HCT116 (cell line): ENCODE data around the gene YTHDC2. TPM values are rescaled to one million over a fixed set of nuclear protein-coding genes. Genes with fewer than 3 reads are reported as not detected.
A peak's percentile ranks its signal among the peaks of the same experiment; 100 is the strongest.

Experiments
- ATAC-seq: fragments of 200-7000 bp; cut with Tn5 transposase; 2 replicates; pipeline ENCODE4 v1.9.1; 2020; ENCODE audit warnings: mild to moderate bottlenecking, moderate library complexity
- BruUV-seq: library from RNA; stranded (reverse); fragments of 400-500 nt; replicated peaks from 2 replicates; lab custom pipeline; 2021; lab: Mats Ljungman, UMichigan
- CTCF ChIA-PET: fragments of 300-600 bp; sonication (Branson Sonifier 250); formaldehyde crosslinking; loops from one replicate; lab custom pipeline; 2021; ENCODE audit warnings: antibody characterized with exemption; lab: Charles Lee
- POLR2A ChIA-PET: fragments of 300-600, 350-600 bp; sonication (Branson Sonifier 250); formaldehyde crosslinking; loops from one replicate; lab custom pipeline; 2021; ENCODE audit warnings: antibody characterized with exemption; lab: Charles Lee
- RAD21 ChIA-PET, 2 experiments: fragments of 300-600 bp; sonication (Branson Sonifier 250); formaldehyde crosslinking; loops; one replicate each; lab custom pipeline; 2023; ENCODE audit warnings: low total read pairs in 2 of 2; ENCODE audit not compliant: uncharacterized antibody in 2 of 2, unreplicated experiment in 2 of 2, low non-redundant PET in 1 of 2; lab: Charles Lee
- DNase-seq: peaks from one replicate; pipeline ENCODE4 v3.0.0-alpha.2; 2010; ENCODE audit warnings: low read depth, low spot score
- H2AFZ ChIP-seq: fragments of 200-600 bp; shearing (Covaris generic), sonication (generic); 2 replicates; pipeline ENCODE4 v1.6.1; 2017; ENCODE audit warnings: low read depth, mixed run types, mixed read lengths, antibody characterized with exemption, low read length; ENCODE audit not compliant: poor library complexity, severe bottlenecking
- H3K27ac ChIP-seq: 2 replicates; pipeline ENCODE4 v1.5.1; 2012; ENCODE audit warnings: low read depth, low read length
- H3K27me3 ChIP-seq: fragments of 200-600 bp; sonication (generic); 2 replicates; pipeline ENCODE4 v1.6.1; 2016; ENCODE audit warnings: mixed run types, low read length, mixed read lengths; ENCODE audit not compliant: insufficient read depth
- H3K36me3 ChIP-seq, 2 experiments: fragments of 200-500 bp in 1 of 2; fragments of 200-600 bp in 1 of 2; sonication (Bioruptor generic) in 1 of 2; sonication (generic) in 1 of 2; 2 replicates each; pipeline versions ENCODE4 v1.5.1 to v1.6.1; 2014 to 2016; ENCODE audit warnings: low read length in 2 of 2, inconsistent platforms in 1 of 2, mixed read lengths in 1 of 2, mixed run types in 1 of 2; ENCODE audit not compliant: insufficient read depth in 2 of 2, control insufficient read depth in 1 of 2
- H3K4me1 ChIP-seq, 2 experiments: fragments of 200-600 bp in 1 of 2; sonication (generic) in 1 of 2; 2 replicates each; pipeline versions ENCODE4 v1.5.1 to v1.6.1; 2012 to 2017; ENCODE audit warnings: low read length in 2 of 2, inconsistent platforms in 1 of 2, mild to moderate bottlenecking in 1 of 2, mixed read lengths in 1 of 2, mixed run types in 1 of 2, moderate library complexity in 1 of 2; ENCODE audit not compliant: insufficient read depth in 2 of 2, control insufficient read depth in 1 of 2
- H3K4me2 ChIP-seq: fragments of 200-600 bp; sonication (generic); 2 replicates; pipeline ENCODE4 v1.6.1; 2017; ENCODE audit warnings: mixed run types, low read length, mixed read lengths
- H3K4me3 ChIP-seq, 2 experiments: fragments of 200-600 bp in 1 of 2; sonication (generic) in 1 of 2; replicated peaks in 1 of 2; 2 replicates each; pipeline ENCODE4 v1.5.1; 2011 to 2016; ENCODE audit warnings: low read length in 2 of 2, control low read depth in 1 of 2, low read depth in 1 of 2, mild to moderate bottlenecking in 1 of 2, mixed read lengths in 1 of 2, mixed run types in 1 of 2
- H3K79me2 ChIP-seq: fragments of 200-600 bp; sonication (generic); 2 replicates; pipeline ENCODE4 v1.6.1; 2017; ENCODE audit warnings: mild to moderate bottlenecking, mixed run types, low read length, moderate library complexity, mixed read lengths; ENCODE audit not compliant: insufficient read depth
- H3K9ac ChIP-seq: fragments of 200-600 bp; sonication (generic); 2 replicates; pipeline ENCODE4 v1.6.1; 2016; ENCODE audit warnings: low read length, mixed read lengths
- H3K9me2 ChIP-seq: fragments of 200-600 bp; sonication (generic), shearing (Covaris generic); 2 replicates; pipeline ENCODE4 v1.6.1; 2017; ENCODE audit warnings: mixed run types, mild to moderate bottlenecking, moderate library complexity; ENCODE audit not compliant: insufficient read depth
- H3K9me3 ChIP-seq, 2 experiments: fragments of 200-500 bp in 1 of 2; fragments of 200-600 bp in 1 of 2; sonication (Bioruptor generic) in 1 of 2; sonication (generic) in 1 of 2; 2 replicates each; pipeline ENCODE4 v1.6.1; 2014 to 2017; ENCODE audit warnings: low read length in 2 of 2, mixed read lengths in 2 of 2, inconsistent platforms in 1 of 2, low read depth in 1 of 2, mild to moderate bottlenecking in 1 of 2, mixed run types in 1 of 2, moderate library complexity in 1 of 2; ENCODE audit not compliant: control insufficient read depth in 1 of 2, insufficient read depth in 1 of 2
- H4K20me1 ChIP-seq: fragments of 200-600 bp; sonication (generic), shearing (Covaris generic); 2 replicates; pipeline ENCODE4 v1.6.1; 2017; ENCODE audit warnings: mixed run types, mild to moderate bottlenecking, moderate library complexity; ENCODE audit not compliant: insufficient read depth
- CBX3 ChIP-seq: IDR thresholded peaks from 2 replicates; pipeline ENCODE4 v1.6.1; 2012; ENCODE audit warnings: low read depth
- CEBPB ChIP-seq: IDR thresholded peaks from 2 replicates; pipeline ENCODE4 v1.6.1; 2012; ENCODE audit warnings: low read depth
- EGR1 ChIP-seq: IDR thresholded peaks from 2 replicates; pipeline ENCODE4 v1.6.1; 2012; ENCODE audit warnings: low read depth
- ELF1 ChIP-seq: IDR thresholded peaks from 2 replicates; pipeline ENCODE4 v1.6.1; 2012; ENCODE audit warnings: low read depth, borderline replicate concordance
- EZH2 ChIP-seq: fragments of 200-600 bp; sonication (generic); IDR thresholded peaks from 2 replicates; pipeline ENCODE4 v1.6.1; 2017; ENCODE audit warnings: antibody characterized with exemption, mixed run types
- EZH2phosphoT487 ChIP-seq: fragments of 200-600 bp; IDR thresholded peaks from 2 replicates; pipeline ENCODE4 v1.6.1; 2018; ENCODE audit warnings: antibody characterized with exemption, borderline replicate concordance
- JUND ChIP-seq: IDR thresholded peaks from 2 replicates; pipeline ENCODE4 v1.6.1; 2012
- POLR2A ChIP-seq: IDR thresholded peaks from 2 replicates; pipeline ENCODE4 v1.7.0; 2011; ENCODE audit warnings: borderline replicate concordance; ENCODE audit not compliant: insufficient read depth, insufficient read length; ENCODE audit errors: extremely low read depth
- POLR2AphosphoS5 ChIP-seq: IDR thresholded peaks from 2 replicates; pipeline ENCODE4 v1.6.1; 2011; ENCODE audit warnings: mild to moderate bottlenecking, low read depth, low read length, moderate library complexity
- RAD21 ChIP-seq: IDR thresholded peaks from 2 replicates; pipeline ENCODE4 v1.6.1; 2012; ENCODE audit warnings: low read depth, mild to moderate bottlenecking
- SIN3A ChIP-seq: IDR thresholded peaks from 2 replicates; pipeline ENCODE4 v1.6.1; 2012; ENCODE audit warnings: low read depth
- SP1 ChIP-seq: IDR thresholded peaks from 2 replicates; pipeline ENCODE4 v1.6.1; 2012; ENCODE audit warnings: low read depth
- SRF ChIP-seq: IDR thresholded peaks from 2 replicates; pipeline ENCODE4 v1.6.1; 2012; ENCODE audit warnings: low read depth
- TCF7L2 ChIP-seq: IDR thresholded peaks from 2 replicates; pipeline ENCODE4 v1.7.0; 2011; ENCODE audit warnings: borderline replicate concordance, inconsistent platforms; ENCODE audit not compliant: insufficient read depth, insufficient read length; ENCODE audit errors: extremely low read depth
- YY1 ChIP-seq: IDR thresholded peaks from 2 replicates; pipeline ENCODE4 v1.6.1; 2011; ENCODE audit warnings: low read length, low read depth, moderate library complexity, mild to moderate bottlenecking; ENCODE audit not compliant: insufficient replicate concordance; ENCODE audit errors: extremely low read depth
- ZFX ChIP-seq: fragments of 450-650 bp; IDR thresholded peaks from 2 replicates; pipeline ENCODE4 v1.6.1; 2017
- ZNF274 ChIP-seq: fragments of 200-500 bp; sonication (Bioruptor generic); IDR thresholded peaks from 2 replicates; pipeline ENCODE4 v1.6.1; 2014; ENCODE audit warnings: mild to moderate bottlenecking, low read depth, low read length, inconsistent platforms
- intact Hi-C: fragments of 100-400 bp; cut with micrococcal nuclease; formaldehyde crosslinking; loops from 2 replicates; pipeline ENCODE4 v1.10.0; 2022
- total RNA-seq: library from RNA; stranded (reverse); gene quantifications from one replicate; pipeline ENCODE4 v1.2.1, GENCODE V29; 2021; ENCODE audit not compliant: unreplicated experiment
- TF ChIP-seq, protein P1 (sequence below), 3 experiments: fragments of 200-600 bp in 1 of 3; sonication (generic) in 1 of 3; IDR thresholded peaks in 2 of 3; conservative IDR thresholded peaks in 1 of 3; 2 replicates each; pipeline ENCODE4 v1.5.1; 2012 to 2017; ENCODE audit warnings: low read depth in 2 of 3, low read length in 2 of 3, antibody characterized with exemption in 1 of 3, borderline replicate concordance in 1 of 3, control low read depth in 1 of 3, mild to moderate bottlenecking in 1 of 3, mixed read lengths in 1 of 3, mixed run types in 1 of 3, moderate library complexity in 1 of 3; ENCODE audit not compliant: insufficient read depth in 1 of 3
- TF ChIP-seq, protein P2 (sequence below): IDR thresholded peaks from 2 replicates; pipeline ENCODE4 v1.6.1; 2012
- TF ChIP-seq, protein P3 (sequence below): IDR thresholded peaks from 2 replicates; pipeline ENCODE4 v1.6.1; 2012
- TF ChIP-seq, protein P4 (sequence below): IDR thresholded peaks from 2 replicates; pipeline ENCODE4 v1.6.1; 2011; ENCODE audit warnings: mild to moderate bottlenecking, low read length, moderate library complexity; ENCODE audit not compliant: insufficient replicate concordance; ENCODE audit errors: extremely low read depth

The YTHDC2 gene
- total RNA-seq, 1 experiment from 2014 or later: 22.2 TPM

DNA sequence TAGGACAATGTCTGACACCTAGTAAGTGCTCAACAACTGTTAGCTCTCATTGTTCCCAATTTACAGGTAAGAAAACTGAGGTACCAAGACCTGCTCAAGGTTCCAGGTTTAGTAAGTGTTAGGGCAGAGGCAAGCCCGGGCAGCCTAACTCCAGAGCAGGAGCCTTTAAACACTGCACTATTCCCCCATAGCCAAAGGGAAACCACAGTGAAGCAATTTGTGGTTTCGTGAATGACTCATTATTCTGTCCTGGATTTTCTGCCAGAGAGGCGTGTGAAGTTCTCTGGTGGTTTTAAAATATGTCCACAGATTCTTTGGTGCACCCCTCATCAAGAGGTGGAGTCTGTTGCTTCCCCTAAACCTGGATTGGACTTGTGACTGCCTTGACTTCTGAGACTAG lies 24.2 kb upstream of the YTHDC2 start:
- 0 out of 2 replicates have a peak overlapping the region, but pooled peaks have one; percentile 58 for H3K9ac ChIP-seq
- no peaks in the 10 kb centered on the region for H3K36me3 ChIP-seq
- peak overlapping the region; percentile 98 for H3K4me2 ChIP-seq
- ChIA-PET RAD21 (interaction anchor here in 1 of 2 experiments (0.8 kb wide), 1 partner anchor 152 kb away, joined by 4 read pairs; no protein-coding TSS in a partner anchor), POLR2A (no interaction called here), CTCF (interaction anchor here (1.0 kb wide), 1 partner anchor 152 kb away, joined by 3 read pairs; no protein-coding TSS in a partner anchor)
- peak overlapping the region; percentile 72 to 74 for H3K4me3 ChIP-seq
- no peaks in the 10 kb centered on the region for H3K9me2 ChIP-seq
- ATAC-seq (peak; percentile 74), DNase-seq (peak; percentile 89)
- H3K27me3 ChIP-seq: no peaks in the 10 kb centered on the region
- intact Hi-C loops: loop anchor here (5.0 kb wide), 1 partner anchor 112 kb away; no protein-coding TSS in a partner anchor
- H3K9me3 ChIP-seq: peaks cover 0 to 15% of the 10 kb centered on the region in 2 experiments; a peak in 1 of 4 replicates
- peak overlapping the region; percentile 95 for H2AFZ ChIP-seq
- H3K79me2 ChIP-seq: no peaks in the 10 kb centered on the region
- BruUV-seq: no TSS peak
- H3K27ac ChIP-seq: peak overlapping the region; percentile 36; the same call in 1 of the 2 replicates
- no peaks in the 10 kb centered on the region for H4K20me1 ChIP-seq
- peaks cover 12 to 16% of the 10 kb centered on the region in 2 experiments for H3K4me1 ChIP-seq
- TF ChIP-seq SIN3A (peak; percentile 56), JUND (peak; percentile 96), POLR2AphosphoS5 (no peak), POLR2A (no peak), RAD21 (0 out of 2 replicates have a peak, but pooled peaks have one; percentile 13), ELF1 (no peak), EZH2 (no peak), CBX3 (peak; percentile 96), TCF7L2 (no peak), ZFX (no peak), EGR1 (peak; percentile 44; the same call in 1 of the 2 replicates), SP1 (peak; percentile 92), YY1 (peak; percentile 56), SRF (peak; percentile 66), EZH2phosphoT487 (no peak), ZNF274 (no peak), CEBPB (peak; percentile 96)
- TF ChIP-seq, protein P1, sequence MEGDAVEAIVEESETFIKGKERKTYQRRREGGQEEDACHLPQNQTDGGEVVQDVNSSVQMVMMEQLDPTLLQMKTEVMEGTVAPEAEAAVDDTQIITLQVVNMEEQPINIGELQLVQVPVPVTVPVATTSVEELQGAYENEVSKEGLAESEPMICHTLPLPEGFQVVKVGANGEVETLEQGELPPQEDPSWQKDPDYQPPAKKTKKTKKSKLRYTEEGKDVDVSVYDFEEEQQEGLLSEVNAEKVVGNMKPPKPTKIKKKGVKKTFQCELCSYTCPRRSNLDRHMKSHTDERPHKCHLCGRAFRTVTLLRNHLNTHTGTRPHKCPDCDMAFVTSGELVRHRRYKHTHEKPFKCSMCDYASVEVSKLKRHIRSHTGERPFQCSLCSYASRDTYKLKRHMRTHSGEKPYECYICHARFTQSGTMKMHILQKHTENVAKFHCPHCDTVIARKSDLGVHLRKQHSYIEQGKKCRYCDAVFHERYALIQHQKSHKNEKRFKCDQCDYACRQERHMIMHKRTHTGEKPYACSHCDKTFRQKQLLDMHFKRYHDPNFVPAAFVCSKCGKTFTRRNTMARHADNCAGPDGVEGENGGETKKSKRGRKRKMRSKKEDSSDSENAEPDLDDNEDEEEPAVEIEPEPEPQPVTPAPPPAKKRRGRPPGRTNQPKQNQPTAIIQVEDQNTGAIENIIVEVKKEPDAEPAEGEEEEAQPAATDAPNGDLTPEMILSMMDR (IDR thresholded peaks at IDR 0.05 in 2 of 3, conservative IDR thresholded peaks at IDR 0.05 in 1 of 3; ENCODE audit: borderline replicate concordance in 1 of 3, insufficient read depth in 1 of 3, low read depth in 2 of 3, low read length in 2 of 3): no peak
- TF ChIP-seq, protein P2, sequence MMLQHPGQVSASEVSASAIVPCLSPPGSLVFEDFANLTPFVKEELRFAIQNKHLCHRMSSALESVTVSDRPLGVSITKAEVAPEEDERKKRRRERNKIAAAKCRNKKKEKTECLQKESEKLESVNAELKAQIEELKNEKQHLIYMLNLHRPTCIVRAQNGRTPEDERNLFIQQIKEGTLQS: peak; percentile 80; the same call in 1 of the 2 replicates
- TF ChIP-seq, protein P3, sequence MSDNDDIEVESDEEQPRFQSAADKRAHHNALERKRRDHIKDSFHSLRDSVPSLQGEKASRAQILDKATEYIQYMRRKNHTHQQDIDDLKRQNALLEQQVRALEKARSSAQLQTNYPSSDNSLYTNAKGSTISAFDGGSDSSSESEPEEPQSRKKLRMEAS: peak; percentile 56; the same call in 1 of the 2 replicates
- TF ChIP-seq, protein P4, sequence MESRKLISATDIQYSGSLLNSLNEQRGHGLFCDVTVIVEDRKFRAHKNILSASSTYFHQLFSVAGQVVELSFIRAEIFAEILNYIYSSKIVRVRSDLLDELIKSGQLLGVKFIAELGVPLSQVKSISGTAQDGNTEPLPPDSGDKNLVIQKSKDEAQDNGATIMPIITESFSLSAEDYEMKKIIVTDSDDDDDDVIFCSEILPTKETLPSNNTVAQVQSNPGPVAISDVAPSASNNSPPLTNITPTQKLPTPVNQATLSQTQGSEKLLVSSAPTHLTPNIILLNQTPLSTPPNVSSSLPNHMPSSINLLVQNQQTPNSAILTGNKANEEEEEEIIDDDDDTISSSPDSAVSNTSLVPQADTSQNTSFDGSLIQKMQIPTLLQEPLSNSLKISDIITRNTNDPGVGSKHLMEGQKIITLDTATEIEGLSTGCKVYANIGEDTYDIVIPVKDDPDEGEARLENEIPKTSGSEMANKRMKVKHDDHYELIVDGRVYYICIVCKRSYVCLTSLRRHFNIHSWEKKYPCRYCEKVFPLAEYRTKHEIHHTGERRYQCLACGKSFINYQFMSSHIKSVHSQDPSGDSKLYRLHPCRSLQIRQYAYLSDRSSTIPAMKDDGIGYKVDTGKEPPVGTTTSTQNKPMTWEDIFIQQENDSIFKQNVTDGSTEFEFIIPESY: no peak
